Choroid plexus epithelial cell (primary cell): ENCODE measurements around the gene NLRC3.
"Not testable (repeated sequence)": the region's sequence is repeated elsewhere in the genome, so short reads cannot be mapped to it uniquely, and the experiment has no call there.

Source experiments
- DNase-seq: peaks from one replicate; pipeline ENCODE4 v3.0.0-alpha.2; 2010; ENCODE audit warnings: low read depth
- H3K4me3 ChIP-seq: 2 replicates; pipeline ENCODE4 v1.5.1; 2011; ENCODE audit warnings: low read depth, mild to moderate bottlenecking, control low read depth, low read length, moderate library complexity
- TF ChIP-seq, protein P1 (sequence below): conservative IDR thresholded peaks from 2 replicates; pipeline ENCODE4 v1.5.1; 2011; ENCODE audit warnings: low read depth, mild to moderate bottlenecking, control low read depth, inconsistent platforms, low read length, moderate library complexity

Gene NLRC3

GRCh38 chr16:3508736-3509135 lies 68.5 kb downstream of the NLRC3 start:
- DNase-seq, result no peak

GRCh38 chr16:3503523-3503922 lies 73.7 kb downstream of the NLRC3 start:
- TF ChIP-seq, protein P1, sequence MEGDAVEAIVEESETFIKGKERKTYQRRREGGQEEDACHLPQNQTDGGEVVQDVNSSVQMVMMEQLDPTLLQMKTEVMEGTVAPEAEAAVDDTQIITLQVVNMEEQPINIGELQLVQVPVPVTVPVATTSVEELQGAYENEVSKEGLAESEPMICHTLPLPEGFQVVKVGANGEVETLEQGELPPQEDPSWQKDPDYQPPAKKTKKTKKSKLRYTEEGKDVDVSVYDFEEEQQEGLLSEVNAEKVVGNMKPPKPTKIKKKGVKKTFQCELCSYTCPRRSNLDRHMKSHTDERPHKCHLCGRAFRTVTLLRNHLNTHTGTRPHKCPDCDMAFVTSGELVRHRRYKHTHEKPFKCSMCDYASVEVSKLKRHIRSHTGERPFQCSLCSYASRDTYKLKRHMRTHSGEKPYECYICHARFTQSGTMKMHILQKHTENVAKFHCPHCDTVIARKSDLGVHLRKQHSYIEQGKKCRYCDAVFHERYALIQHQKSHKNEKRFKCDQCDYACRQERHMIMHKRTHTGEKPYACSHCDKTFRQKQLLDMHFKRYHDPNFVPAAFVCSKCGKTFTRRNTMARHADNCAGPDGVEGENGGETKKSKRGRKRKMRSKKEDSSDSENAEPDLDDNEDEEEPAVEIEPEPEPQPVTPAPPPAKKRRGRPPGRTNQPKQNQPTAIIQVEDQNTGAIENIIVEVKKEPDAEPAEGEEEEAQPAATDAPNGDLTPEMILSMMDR, result no peak
- H3K4me3 ChIP-seq, result no peak overlapping the region
- DNase-seq, result no peak

More at GRCh38 chr16:3508736-3509135, 68.5 kb downstream of the NLRC3 start:
- TF ChIP-seq, protein P1, result no peak
- no peak overlapping the region for H3K4me3 ChIP-seq

DNA sequence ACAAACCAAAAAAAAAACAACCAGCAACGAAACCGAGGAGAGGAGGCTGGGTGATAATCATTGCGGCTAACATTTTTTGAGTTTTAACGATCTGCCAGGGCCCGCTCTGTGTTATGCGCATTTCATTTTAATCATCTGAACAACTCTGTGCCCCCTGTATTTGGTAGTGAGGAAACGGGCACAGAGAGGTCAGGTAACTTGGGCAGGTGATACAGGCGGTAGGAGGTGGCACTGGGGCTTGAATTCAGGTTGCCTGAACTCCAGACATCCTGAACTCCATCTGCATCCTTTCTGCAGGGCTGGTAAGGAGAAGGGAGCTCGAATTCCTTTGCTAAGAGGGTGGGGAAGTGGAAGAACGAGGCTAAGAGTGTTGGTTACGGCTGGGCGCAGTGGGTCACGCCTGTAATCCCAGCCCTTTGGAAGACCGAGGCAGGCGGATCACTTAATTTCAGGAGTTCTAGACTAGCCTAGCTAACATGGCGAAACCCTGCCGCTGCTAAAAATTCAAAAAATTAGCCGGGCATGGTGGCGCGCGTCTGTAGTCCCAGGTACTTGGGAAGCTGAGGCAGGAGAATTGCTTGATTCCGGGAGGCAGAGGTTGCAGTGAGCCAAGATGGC lies 75.3 kb downstream of the NLRC3 start:
- no peak for DNase-seq
- TF ChIP-seq, protein P1, result no peak
- H3K4me3 ChIP-seq, result peak overlapping the region; percentile 94

GRCh38 chr16:3501412-3501761 lies 75.8 kb downstream of the NLRC3 start:
- peak overlapping the region; percentile 94 for H3K4me3 ChIP-seq
- DNase-seq, result not testable (repeated sequence)

GRCh38 chr16:3498988-3499387 lies 78.2 kb downstream of the NLRC3 start:
- H3K4me3 ChIP-seq, result no peak overlapping the region
- TF ChIP-seq, protein P1, result no peak
- no peak for DNase-seq

DNA sequence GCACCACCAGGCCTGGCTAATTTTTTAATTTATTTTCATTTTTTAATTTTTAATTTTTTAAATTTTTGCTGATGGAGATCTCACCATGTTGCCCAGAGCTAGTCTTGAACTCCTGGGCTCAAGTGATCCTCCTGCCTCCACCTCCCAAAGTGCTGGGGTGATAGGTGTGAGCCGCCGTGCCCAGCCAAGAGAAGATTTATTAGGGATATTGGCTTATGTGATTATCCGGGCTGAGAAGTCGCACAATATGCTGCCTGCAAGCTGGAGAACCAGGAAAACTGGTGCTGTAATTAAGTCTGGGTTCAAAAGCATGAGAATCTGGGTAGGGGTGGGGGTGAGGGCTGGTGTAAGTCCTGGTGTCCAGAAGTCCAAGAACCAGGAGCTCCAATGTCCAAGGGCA lies 79.4 kb downstream of the NLRC3 start:
- no peak overlapping the region for H3K4me3 ChIP-seq

DNA sequence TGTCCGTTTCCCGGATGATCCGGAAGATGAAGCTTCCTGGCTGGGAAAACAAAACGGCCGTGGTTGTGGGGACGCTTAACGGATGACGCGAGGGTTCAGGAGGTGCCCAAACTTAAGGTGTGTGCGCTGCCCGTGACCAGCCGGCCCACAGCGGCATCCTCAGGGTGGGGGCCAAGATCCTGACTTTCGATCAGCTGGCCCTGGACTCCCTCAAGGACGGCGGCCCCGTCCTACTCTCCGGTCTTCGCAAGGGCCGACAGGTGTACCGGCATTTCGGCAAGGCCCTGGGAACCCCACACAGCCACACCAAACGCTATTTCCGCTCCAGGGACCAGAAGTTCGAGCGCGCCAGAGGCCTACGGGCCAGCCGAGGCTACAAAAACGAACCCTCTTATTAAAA lies 80.8 kb downstream of the NLRC3 start:
- TF ChIP-seq, protein P1, result no peak
- no peak for DNase-seq
- no peak overlapping the region for H3K4me3 ChIP-seq

More for the DNA sequence above, 79.4 kb downstream of the NLRC3 start:
- no peak for DNase-seq
- TF ChIP-seq, protein P1, result no peak
